ENCODE results near the gene FAR2.
A peak's percentile ranks its signal among the peaks of the same experiment; 100 is the strongest.
"Not testable (repeated sequence)": the region's sequence is repeated elsewhere in the genome, so short reads cannot be mapped to it uniquely, and the experiment has no call there.

FAR2 gene

GRCh38 chr12:29148911-29149690, at the start of gene FAR2:
Gene FAR2, plus strand, starts transcription at chr12:29149278. Its CDS starts 121,172 bp downstream, at chr12:29270450.
- no peaks in the 10 kb centered on the region for H3K36me3 Mint-ChIP-seq (ENCODE audit: low read depth)
- H3K4me1 Mint-ChIP-seq (ENCODE audit: low read depth) = peaks cover 21% of the 10 kb centered on the region
- no peaks in the 10 kb centered on the region for H3K9me3 Mint-ChIP-seq
- H3K27me3 Mint-ChIP-seq (ENCODE audit: low read depth) = peaks cover 76% of the 10 kb centered on the region
- H3K4me3 Mint-ChIP-seq = peak within 1 kb of the TSS; percentile 96
- peak within 1 kb of the TSS; percentile 90 for H3K27ac Mint-ChIP-seq
- DNase-seq (ENCODE audit: low spot score) = peak; percentile 41

GRCh38 chr12:29102741-29103140, 46.3 kb upstream of the FAR2 start:
- Mint-ChIP-seq H3K4me3 (peak overlapping the region; percentile 61), H3K27ac (peak overlapping the region; percentile 92), H3K27me3 (ENCODE audit: low read depth) (peaks cover 5% of the 10 kb centered on the region), H3K36me3 (ENCODE audit: low read depth) (peaks cover 20% of the 10 kb centered on the region), H3K9me3 (peaks cover 20% of the 10 kb centered on the region), H3K4me1 (ENCODE audit: low read depth) (peaks cover 30% of the 10 kb centered on the region)
- no peak for DNase-seq (ENCODE audit: low spot score)

GRCh38 chr12:29103539-29103974, 45.5 kb upstream of the FAR2 start:
- peaks cover 19% of the 10 kb centered on the region for H3K9me3 Mint-ChIP-seq
- peaks cover 13% of the 10 kb centered on the region for H3K27me3 Mint-ChIP-seq (ENCODE audit: low read depth)
- H3K4me1 Mint-ChIP-seq (ENCODE audit: low read depth) = peaks cover 34% of the 10 kb centered on the region
- H3K4me3 Mint-ChIP-seq = peak overlapping the region; percentile 61
- peak overlapping the region; percentile 92 for H3K27ac Mint-ChIP-seq
- peak; percentile 73 for DNase-seq (ENCODE audit: low spot score)
- peaks cover 19% of the 10 kb centered on the region for H3K36me3 Mint-ChIP-seq (ENCODE audit: low read depth)

- H3K4me1 Mint-ChIP-seq (ENCODE audit: low read depth) = peaks cover 38% of the 10 kb centered on the region
- no peak for DNase-seq (ENCODE audit: low spot score)
- peaks cover 22% of the 10 kb centered on the region for H3K9me3 Mint-ChIP-seq
- peaks cover 22% of the 10 kb centered on the region for H3K27me3 Mint-ChIP-seq (ENCODE audit: low read depth)
- peak overlapping the region; percentile 61 for H3K4me3 Mint-ChIP-seq
- H3K27ac Mint-ChIP-seq = peak overlapping the region; percentile 92
- peaks cover 17% of the 10 kb centered on the region for H3K36me3 Mint-ChIP-seq (ENCODE audit: low read depth)
Observed at GRCh38 chr12:29104516-29104915, 44.6 kb upstream of the FAR2 start.

GRCh38 chr12:29110506-29111442, 38.3 kb upstream of the FAR2 start:
- Mint-ChIP-seq H3K4me1 (ENCODE audit: low read depth) (peaks cover 16% of the 10 kb centered on the region), H3K9me3 (peaks cover 42% of the 10 kb centered on the region), H3K27me3 (ENCODE audit: low read depth) (peaks cover 39% of the 10 kb centered on the region), H3K36me3 (ENCODE audit: low read depth) (peaks cover 14% of the 10 kb centered on the region), H3K4me3 (no peak overlapping the region), H3K27ac (no peak overlapping the region)
- no peak for DNase-seq (ENCODE audit: low spot score)

GRCh38 chr12:29113101-29113500, 36.0 kb upstream of the FAR2 start:
- H3K27ac Mint-ChIP-seq = no peak overlapping the region
- H3K4me1 Mint-ChIP-seq (ENCODE audit: low read depth) = peaks cover 16% of the 10 kb centered on the region
- peaks cover 42% of the 10 kb centered on the region for H3K9me3 Mint-ChIP-seq
- DNase-seq (ENCODE audit: low spot score) = no peak
- peaks cover 14% of the 10 kb centered on the region for H3K36me3 Mint-ChIP-seq (ENCODE audit: low read depth)
- peaks cover 37% of the 10 kb centered on the region for H3K27me3 Mint-ChIP-seq (ENCODE audit: low read depth)
- no peak overlapping the region for H3K4me3 Mint-ChIP-seq

GRCh38 chr12:29116414-29116813, 32.7 kb upstream of the FAR2 start:
- Mint-ChIP-seq H3K9me3 (peaks cover 15% of the 10 kb centered on the region), H3K4me3 (no peak overlapping the region), H3K36me3 (ENCODE audit: low read depth) (peaks cover 5% of the 10 kb centered on the region), H3K4me1 (ENCODE audit: low read depth) (peaks cover under 1% of the 10 kb centered on the region), H3K27me3 (ENCODE audit: low read depth) (peaks cover 22% of the 10 kb centered on the region), H3K27ac (no peak overlapping the region)
- no peak for DNase-seq (ENCODE audit: low spot score)

- no peak overlapping the region for H3K4me3 Mint-ChIP-seq
- no peak overlapping the region for H3K27ac Mint-ChIP-seq
- no peaks in the 10 kb centered on the region for H3K9me3 Mint-ChIP-seq
- H3K4me1 Mint-ChIP-seq (ENCODE audit: low read depth) = peaks cover 1% of the 10 kb centered on the region
- H3K36me3 Mint-ChIP-seq (ENCODE audit: low read depth) = no peaks in the 10 kb centered on the region
- DNase-seq (ENCODE audit: low spot score) = no peak
- H3K27me3 Mint-ChIP-seq (ENCODE audit: low read depth) = peaks cover 28% of the 10 kb centered on the region
Observed at GRCh38 chr12:29131539-29131938, 17.5 kb upstream of the FAR2 start.

GRCh38 chr12:29132316-29132715, 16.8 kb upstream of the FAR2 start:
- no peaks in the 10 kb centered on the region for H3K36me3 Mint-ChIP-seq (ENCODE audit: low read depth)

GRCh38 chr12:29133181-29133580, 15.9 kb upstream of the FAR2 start:
- H3K27me3 Mint-ChIP-seq (ENCODE audit: low read depth) = peaks cover 19% of the 10 kb centered on the region
- no peaks in the 10 kb centered on the region for H3K9me3 Mint-ChIP-seq
- no peak for DNase-seq (ENCODE audit: low spot score)
- peaks cover 1% of the 10 kb centered on the region for H3K4me1 Mint-ChIP-seq (ENCODE audit: low read depth)
- no peak overlapping the region for H3K4me3 Mint-ChIP-seq
- no peak overlapping the region for H3K27ac Mint-ChIP-seq
- H3K36me3 Mint-ChIP-seq (ENCODE audit: low read depth) = no peaks in the 10 kb centered on the region

More at GRCh38 chr12:29132316-29132715, 16.8 kb upstream of the FAR2 start:
- no peak overlapping the region for H3K27ac Mint-ChIP-seq
- H3K9me3 Mint-ChIP-seq = no peaks in the 10 kb centered on the region
- H3K4me1 Mint-ChIP-seq (ENCODE audit: low read depth) = peaks cover 1% of the 10 kb centered on the region
- no peak overlapping the region for H3K4me3 Mint-ChIP-seq
- H3K27me3 Mint-ChIP-seq (ENCODE audit: low read depth) = peaks cover 23% of the 10 kb centered on the region
- DNase-seq (ENCODE audit: low spot score) = no peak

GRCh38 chr12:29133680-29134079, 15.4 kb upstream of the FAR2 start:
- peaks cover 1% of the 10 kb centered on the region for H3K4me1 Mint-ChIP-seq (ENCODE audit: low read depth)
- H3K27me3 Mint-ChIP-seq (ENCODE audit: low read depth) = peaks cover 20% of the 10 kb centered on the region
- H3K36me3 Mint-ChIP-seq (ENCODE audit: low read depth) = no peaks in the 10 kb centered on the region
- no peak for DNase-seq (ENCODE audit: low spot score)
- H3K27ac Mint-ChIP-seq = no peak overlapping the region
- no peak overlapping the region for H3K4me3 Mint-ChIP-seq
- H3K9me3 Mint-ChIP-seq = no peaks in the 10 kb centered on the region

GRCh38 chr12:29138256-29138655, 10.8 kb upstream of the FAR2 start:
- H3K4me1 Mint-ChIP-seq (ENCODE audit: low read depth); H3K4me3 Mint-ChIP-seq; H3K27ac Mint-ChIP-seq: not testable (repeated sequence)

GRCh38 chr12:29138855-29139254, 10.2 kb upstream of the FAR2 start:
- H3K4me1 Mint-ChIP-seq (ENCODE audit: low read depth); H3K4me3 Mint-ChIP-seq; H3K27ac Mint-ChIP-seq; H3K9me3 Mint-ChIP-seq; DNase-seq (ENCODE audit: low spot score); H3K36me3 Mint-ChIP-seq (ENCODE audit: low read depth): not testable (repeated sequence)
- peaks cover 25% of the 10 kb centered on the region for H3K27me3 Mint-ChIP-seq (ENCODE audit: low read depth)

More at GRCh38 chr12:29138256-29138655, 10.8 kb upstream of the FAR2 start:
- DNase-seq (ENCODE audit: low spot score); H3K9me3 Mint-ChIP-seq; H3K36me3 Mint-ChIP-seq (ENCODE audit: low read depth): not testable (repeated sequence)
- H3K27me3 Mint-ChIP-seq (ENCODE audit: low read depth) = peaks cover 23% of the 10 kb centered on the region
